Mesenchymal stem cell (in vitro differentiated cells and primary cell): Measurements from ENCODE around the gene POC1B.

Experiments used
- DNase-seq: peaks from one replicate; pipeline ENCODE4 v3.0.0-alpha.2; 2013
- H2AFZ ChIP-seq: one replicate; pipeline ENCODE4 v1.6.1; 2013; ENCODE audit warnings: low read depth, mild to moderate bottlenecking, control low read depth, inconsistent platforms, low read length, moderate library complexity
- H2AK5ac ChIP-seq: 2 replicates; pipeline ENCODE4 v1.6.1; 2013; ENCODE audit warnings: low read length, moderate library complexity, mild to moderate bottlenecking, inconsistent platforms; ENCODE audit not compliant: severe bottlenecking
- H2BK120ac ChIP-seq: one replicate; pipeline ENCODE4 v1.6.1; 2013; ENCODE audit warnings: low read depth, mild to moderate bottlenecking, inconsistent platforms, low read length, moderate library complexity
- H2BK12ac ChIP-seq, 2 experiments: one replicate each; pipeline ENCODE4 v1.6.1; 2013; ENCODE audit warnings: inconsistent platforms in 2 of 2, low read length in 2 of 2, mild to moderate bottlenecking in 2 of 2, moderate library complexity in 2 of 2, control low read depth in 1 of 2
- H2BK15ac ChIP-seq: one replicate; pipeline ENCODE4 v1.6.1; 2013; ENCODE audit warnings: mild to moderate bottlenecking, low read depth, inconsistent platforms; ENCODE audit not compliant: poor library complexity, severe bottlenecking
- H2BK5ac ChIP-seq: 2 replicates; pipeline ENCODE4 v1.6.1; 2013; ENCODE audit warnings: low read depth, mild to moderate bottlenecking, low read length, control low read depth, inconsistent platforms; ENCODE audit not compliant: poor library complexity, severe bottlenecking
- H3K14ac ChIP-seq, 2 experiments: one replicate each; pipeline ENCODE4 v1.6.1; 2013; ENCODE audit warnings: inconsistent platforms in 2 of 2, low read length in 2 of 2, control low read depth in 1 of 2, mild to moderate bottlenecking in 1 of 2, moderate library complexity in 1 of 2
- H3K18ac ChIP-seq, 2 experiments: one replicate each; pipeline ENCODE4 v1.6.1; 2013; ENCODE audit warnings: inconsistent platforms in 2 of 2, low read length in 2 of 2, control low read depth in 1 of 2, low read depth in 1 of 2, mild to moderate bottlenecking in 1 of 2
- H3K23ac ChIP-seq, 2 experiments: one replicate each; pipeline ENCODE4 v1.6.1; 2013; ENCODE audit warnings: inconsistent platforms in 2 of 2, low read length in 2 of 2, mild to moderate bottlenecking in 2 of 2, moderate library complexity in 2 of 2, control low read depth in 1 of 2
- H3K27ac ChIP-seq: 2 replicates; pipeline ENCODE4 v1.5.1; 2013; ENCODE audit warnings: mild to moderate bottlenecking, moderate library complexity, low read length, control low read depth, inconsistent platforms; ENCODE audit not compliant: poor library complexity, severe bottlenecking
- H3K27me3 ChIP-seq, 2 experiments: 2 replicates each; pipeline versions ENCODE4 v1.6.1 to v1.7.0; 2013; ENCODE audit warnings: low read length in 2 of 2, mild to moderate bottlenecking in 2 of 2, moderate library complexity in 2 of 2, control low read depth in 1 of 2, inconsistent platforms in 1 of 2; ENCODE audit not compliant: control insufficient read depth in 1 of 2, insufficient read depth in 1 of 2
- H3K36me3 ChIP-seq, 2 experiments: 2 replicates each; pipeline versions ENCODE4 v1.6.1 to v1.7.0; 2013; ENCODE audit warnings: low read length in 2 of 2, control low read depth in 1 of 2, inconsistent platforms in 1 of 2, low read depth in 1 of 2, mild to moderate bottlenecking in 1 of 2; ENCODE audit not compliant: insufficient read depth in 2 of 2, control insufficient read depth in 1 of 2
- H3K4ac ChIP-seq, 2 experiments: one replicate each; pipeline ENCODE4 v1.6.1; 2013; ENCODE audit warnings: inconsistent platforms in 2 of 2, low read length in 2 of 2, mild to moderate bottlenecking in 2 of 2, moderate library complexity in 2 of 2, control low read depth in 1 of 2, low read depth in 1 of 2
- H3K4me1 ChIP-seq: 2 replicates; pipeline ENCODE4 v1.6.1; 2013; ENCODE audit warnings: low read depth, low read length, control low read depth; ENCODE audit not compliant: control insufficient read depth, insufficient read depth
- H3K4me2 ChIP-seq: 2 replicates; pipeline ENCODE4 v1.6.1; 2013; ENCODE audit warnings: low read length, mild to moderate bottlenecking, inconsistent platforms; ENCODE audit not compliant: poor library complexity, severe bottlenecking
- H3K4me3 ChIP-seq, 2 experiments: 2 replicates each; pipeline versions ENCODE4 v1.5.1 to v1.7.0; 2013; ENCODE audit warnings: low read length in 2 of 2, mild to moderate bottlenecking in 2 of 2, control low read depth in 1 of 2, low read depth in 1 of 2; ENCODE audit not compliant: insufficient read depth in 1 of 2
- H3K79me1 ChIP-seq: replicated peaks from 2 replicates; pipeline ENCODE4 v1.6.1; 2013; ENCODE audit warnings: mild to moderate bottlenecking, control low read depth, low read length, inconsistent platforms; ENCODE audit not compliant: poor library complexity, severe bottlenecking
- H3K9ac ChIP-seq: 2 replicates; pipeline ENCODE4 v1.7.0; 2013; ENCODE audit warnings: mild to moderate bottlenecking, low read length, moderate library complexity
- H3K9me3 ChIP-seq: 2 replicates; pipeline ENCODE4 v1.7.0; 2013; ENCODE audit warnings: mild to moderate bottlenecking, low read length; ENCODE audit not compliant: control insufficient read depth
- H4K8ac ChIP-seq: one replicate; pipeline ENCODE4 v1.6.1; 2013; ENCODE audit warnings: inconsistent platforms, mild to moderate bottlenecking, low read length, moderate library complexity
- H4K91ac ChIP-seq: one replicate; pipeline ENCODE4 v1.6.1; 2013; ENCODE audit warnings: mild to moderate bottlenecking, low read length, inconsistent platforms
- WGBS: methylation state at CpG from one replicate; pipeline ENCODE4 v1.1.7; 2013; ENCODE audit warnings: mixed read lengths; 5-methylcytosine and 5-hydroxymethylcytosine counted together

The POC1B gene

GRCh38 chr12:89429528-89429927 is 96.3 kb downstream of the POC1B start:
- 100% methylated on average over 3 of the region's 3 CpGs for WGBS
- Histone ChIP-seq H3K4ac (no peak overlapping the region), H3K4me1 (peaks cover 2% of the 10 kb centered on the region), H3K4me2 (no peak overlapping the region), H3K9ac (no peak overlapping the region), H3K9me3 (no peaks in the 10 kb centered on the region), H3K14ac (no peak overlapping the region), H3K27ac (no peak overlapping the region), H2BK120ac (no peak overlapping the region), H3K4me3 (no peak overlapping the region), H4K8ac (no peak overlapping the region), H3K23ac (no peak overlapping the region), H3K79me1 (no peaks in the 10 kb centered on the region), H3K27me3 (no peaks in the 10 kb centered on the region), H3K18ac (no peak overlapping the region), H2AK5ac (no peak overlapping the region), H2AFZ (no peak overlapping the region), H4K91ac (no peak overlapping the region), H2BK15ac (no peak overlapping the region), H2BK5ac (no peak overlapping the region), H3K36me3 (peaks cover 0 to 6% of the 10 kb centered on the region in 2 experiments), H2BK12ac (no peak overlapping the region)
- no peak for DNase-seq

GRCh38 chr12:89427508-89428156 is 98.2 kb downstream of the POC1B start:
- H3K9ac ChIP-seq: no peak overlapping the region
- H2BK15ac ChIP-seq: no peak overlapping the region
- no peak overlapping the region for H2BK12ac ChIP-seq
- no peak overlapping the region for H3K23ac ChIP-seq
- no peak overlapping the region for H2AK5ac ChIP-seq
- no peak overlapping the region for H4K8ac ChIP-seq
- no peaks in the 10 kb centered on the region for H3K9me3 ChIP-seq
- H3K14ac ChIP-seq: no peak overlapping the region
- H3K4ac ChIP-seq: no peak overlapping the region
- H3K18ac ChIP-seq: no peak overlapping the region
- 42% methylated on average over 3 of the region's 3 CpGs for WGBS
- no peak overlapping the region for H2BK120ac ChIP-seq
- no peaks in the 10 kb centered on the region for H3K27me3 ChIP-seq
- H3K27ac ChIP-seq: no peak overlapping the region
- H3K4me1 ChIP-seq: peaks cover 2% of the 10 kb centered on the region
- no peak overlapping the region for H3K4me3 ChIP-seq
- no peak overlapping the region for H3K4me2 ChIP-seq
- no peaks in the 10 kb centered on the region for H3K79me1 ChIP-seq
- peaks cover 0 to 6% of the 10 kb centered on the region in 2 experiments for H3K36me3 ChIP-seq
- peak; percentile 52 for DNase-seq
- H2BK5ac ChIP-seq: no peak overlapping the region
- no peak overlapping the region for H4K91ac ChIP-seq
- H2AFZ ChIP-seq: no peak overlapping the region

GRCh38 chr12:89424846-89425245 is 101.0 kb downstream of the POC1B start:
- H3K27ac ChIP-seq: no peak overlapping the region
- H3K79me1 ChIP-seq: no peaks in the 10 kb centered on the region
- H3K18ac ChIP-seq: no peak overlapping the region
- H2AK5ac ChIP-seq: no peak overlapping the region
- no peak overlapping the region for H3K14ac ChIP-seq
- H2BK12ac ChIP-seq: no peak overlapping the region
- no peak for DNase-seq
- no peak overlapping the region for H2BK5ac ChIP-seq
- H4K91ac ChIP-seq: no peak overlapping the region
- H3K4me3 ChIP-seq: no peak overlapping the region
- H3K9me3 ChIP-seq: no peaks in the 10 kb centered on the region
- H3K4ac ChIP-seq: no peak overlapping the region
- no peak overlapping the region for H3K23ac ChIP-seq
- H3K4me2 ChIP-seq: no peak overlapping the region
- no peak overlapping the region for H2BK120ac ChIP-seq
- peaks cover 0 to 6% of the 10 kb centered on the region in 2 experiments for H3K36me3 ChIP-seq
- no peak overlapping the region for H2BK15ac ChIP-seq
- 97% methylated on average over 2 of the region's 2 CpGs for WGBS
- no peak overlapping the region for H4K8ac ChIP-seq
- peak overlapping the region; percentile 14 for H2AFZ ChIP-seq
- H3K4me1 ChIP-seq: peaks cover 2% of the 10 kb centered on the region
- no peak overlapping the region for H3K9ac ChIP-seq
- no peaks in the 10 kb centered on the region for H3K27me3 ChIP-seq

GRCh38 chr12:89424389-89424788 is 101.5 kb downstream of the POC1B start:
- no peak overlapping the region for H2BK5ac ChIP-seq
- H3K9me3 ChIP-seq: no peaks in the 10 kb centered on the region
- no peak overlapping the region for H3K23ac ChIP-seq
- no peak overlapping the region for H3K27ac ChIP-seq
- H3K79me1 ChIP-seq: no peaks in the 10 kb centered on the region
- no peak overlapping the region for H3K18ac ChIP-seq
- no peak overlapping the region for H3K4me3 ChIP-seq
- no peak overlapping the region for H4K8ac ChIP-seq
- H3K4me1 ChIP-seq: no peaks in the 10 kb centered on the region
- H2AFZ ChIP-seq: no peak overlapping the region
- no peak overlapping the region for H3K4ac ChIP-seq
- H4K91ac ChIP-seq: no peak overlapping the region
- no peak overlapping the region for H2BK120ac ChIP-seq
- H3K4me2 ChIP-seq: no peak overlapping the region
- H3K14ac ChIP-seq: no peak overlapping the region
- H2BK15ac ChIP-seq: no peak overlapping the region
- no peak overlapping the region for H3K9ac ChIP-seq
- no peaks in the 10 kb centered on the region for H3K27me3 ChIP-seq
- H2BK12ac ChIP-seq: no peak overlapping the region
- H3K36me3 ChIP-seq: peaks cover 0 to 6% of the 10 kb centered on the region in 2 experiments
- no peak overlapping the region for H2AK5ac ChIP-seq
- DNase-seq: no peak
